ENCODE data around the gene TSPEAR. TPM values are rescaled to one million over a fixed set of nuclear protein-coding genes. Genes with fewer than 3 reads are reported as not detected.

Gene TSPEAR
- polyA plus RNA-seq, 1 of the 3 experiments (the other 2 are of a cell fraction): 0.08 TPM

GRCh38 chr21:44583800-44584147 lies 127.6 kb downstream of the TSPEAR start:
- Histone ChIP-seq H3K9ac (no peak overlapping the region), H3K9me3 (no peaks in the 10 kb centered on the region), H3K36me3 (replicated peaks in 1 of 2; ENCODE audit: control insufficient read depth in 1 of 2, insufficient read depth in 2 of 2, low read length in 1 of 2) (no peaks in the 10 kb centered on the region), H3K4me1 (ENCODE audit: control insufficient read depth in 1 of 2, insufficient read depth in 2 of 2, low read depth in 1 of 2, low read length in 1 of 2) (peaks cover 0 to 10% of the 10 kb centered on the region in 2 experiments; a peak in 1 of 4 replicates), H3K9me2 (no peaks in the 10 kb centered on the region), H3K4me3 (ENCODE audit: low read depth in 2 of 2, low read length in 1 of 2) (no peak overlapping the region), H3K4me2 (no peak overlapping the region), H3F3A (replicated peaks; ENCODE audit: insufficient read depth) (no peaks in the 10 kb centered on the region), H3K79me2 (ENCODE audit: insufficient read depth) (no peaks in the 10 kb centered on the region), H3K27me3 (ENCODE audit: insufficient read depth) (no peaks in the 10 kb centered on the region; the same call in 1 of the 2 replicates), H3K27ac (ENCODE audit: low read depth in 2 of 2, low read length in 1 of 2) (no peak overlapping the region), H4K20me1 (ENCODE audit: insufficient read depth) (no peaks in the 10 kb centered on the region), H2AFZ (ENCODE audit: low read depth) (no peak overlapping the region)
- CTCF ChIA-PET: interaction anchor here (2.5 kb wide), 1 partner anchor 210 kb away, joined by 8 read pairs; no protein-coding TSS in a partner anchor
- POLR2A ChIA-PET: no interaction called here
- 7% methylated on average over 6 of the region's 6 CpGs for WGBS (ENCODE audit: low lambda C conversion rate)
- TF ChIP-seq PBX3 (IDR thresholded peaks at IDR 0.05) (no peak), EP300 (IDR thresholded peaks at IDR 0.05; ENCODE audit: borderline replicate concordance in 1 of 2, low read depth in 1 of 2, low read length in 1 of 2) (no peak), CHD2 (IDR thresholded peaks at IDR 0.05; ENCODE audit: low read length, partially characterized antibody) (no peak), TEAD4 (IDR thresholded peaks at IDR 0.05; ENCODE audit: borderline replicate concordance, insufficient read depth) (no peak), EZH2phosphoT487 (IDR thresholded peaks at IDR 0.05; ENCODE audit: borderline replicate concordance, low read depth) (no peak), GATA2 (CRISPR knock-in tag; IDR thresholded peaks at IDR 0.05) (no peak), JUND (IDR thresholded peaks at IDR 0.05) (no peak), SMC3 (IDR thresholded peaks at IDR 0.05; ENCODE audit: low read depth, low read length) (no peak), MEF2A (IDR thresholded peaks at IDR 0.05; ENCODE audit: borderline replicate concordance, low read depth) (no peak), POLR2AphosphoS5 (IDR thresholded peaks at IDR 0.05; ENCODE audit: low read depth, low read length) (no peak), USF2 (IDR thresholded peaks at IDR 0.05; ENCODE audit: borderline replicate concordance, low read depth, low read length) (no peak), REST (IDR thresholded peaks at IDR 0.05; ENCODE audit: low read depth, low read length) (no peak), TCF12 (IDR thresholded peaks at IDR 0.05) (no peak)
- no peak for DNase-seq

Data from SK-N-SH (cell line).